Endothelial cell of umbilical vein (primary cell): ENCODE data around the gene MRPL34. TPM values are rescaled to one million over a fixed set of nuclear protein-coding genes. Genes with fewer than 3 reads are reported as not detected.

ENCODE experiments used
- BruUV-seq: library from RNA; stranded (reverse); fragments of 400-500 nt; replicated peaks from 2 replicates; lab custom pipeline; 2021; lab: Mats Ljungman, UMichigan
- CTCF ChIA-PET: fragments of 300-600, 350-600 bp; sonication (Branson Sonifier 250); formaldehyde crosslinking; loops from one replicate; lab custom pipeline; 2021; ENCODE audit warnings: antibody characterized with exemption, inconsistent platforms; lab: Charles Lee
- POLR2A ChIA-PET: fragments of 300-600, 350-600 bp; sonication (Branson Sonifier 250); formaldehyde crosslinking; loops from one replicate; lab custom pipeline; 2021; ENCODE audit warnings: antibody characterized with exemption, inconsistent platforms; lab: Charles Lee
- DNase-seq: peaks from one replicate; pipeline ENCODE4 v3.0.0-alpha.2; 2011; ENCODE audit warnings: low read depth, low spot score
- FAIRE-seq: peaks from 2 replicates; lab custom pipeline; 2011; peaks lifted over from hg19 to GRCh38; lab: Jason Lieb, UNC
- H2AFZ ChIP-seq: 2 replicates; pipeline ENCODE4 v1.6.0; 2012; ENCODE audit warnings: low read depth, low read length, control low read depth, inconsistent platforms
- H3K27ac ChIP-seq: 2 replicates; pipeline ENCODE4 v1.5.1; 2011; ENCODE audit warnings: low read depth, mild to moderate bottlenecking, control low read depth, low read length, moderate library complexity; ENCODE audit not compliant: insufficient read depth
- H3K27me3 ChIP-seq, 2 experiments: 2 replicates each; pipeline versions ENCODE4 v1.6.0 to v1.6.1; 2011; ENCODE audit warnings: low read length in 2 of 2, mixed read lengths in 1 of 2; ENCODE audit not compliant: control insufficient read depth in 2 of 2, insufficient read depth in 2 of 2
- H3K36me3 ChIP-seq, 2 experiments: 2 replicates in 1 of 2; 3 replicates in 1 of 2; pipeline ENCODE4 v1.5.1; 2011; ENCODE audit warnings: low read length in 2 of 2, mild to moderate bottlenecking in 1 of 2, moderate library complexity in 1 of 2; ENCODE audit not compliant: control insufficient read depth in 2 of 2, insufficient read depth in 2 of 2; ENCODE audit errors: extremely low read depth in 1 of 2
- H3K4me1 ChIP-seq: 3 replicates; pipeline ENCODE4 v1.5.1; 2011; ENCODE audit warnings: mild to moderate bottlenecking, low read length; ENCODE audit not compliant: control insufficient read depth, insufficient read depth; ENCODE audit errors: extremely low read depth
- H3K4me2 ChIP-seq: 2 replicates; pipeline ENCODE4 v1.6.1; 2011; ENCODE audit warnings: low read length, control low read depth, mixed read lengths; ENCODE audit not compliant: insufficient read depth
- H3K4me3 ChIP-seq, 3 experiments: fragments of 200-600 bp in 1 of 3; sonication (generic), shearing (Covaris generic) in 1 of 3; replicated peaks in 1 of 3; 2 replicates each; pipeline ENCODE4 v1.5.1; 2011 to 2016; ENCODE audit warnings: control low read depth in 3 of 3, low read length in 3 of 3, mild to moderate bottlenecking in 2 of 3, inconsistent platforms in 1 of 3, low read depth in 1 of 3, moderate library complexity in 1 of 3; ENCODE audit not compliant: insufficient read depth in 1 of 3
- H3K79me2 ChIP-seq: 2 replicates; pipeline ENCODE4 v1.6.0; 2012; ENCODE audit warnings: low read length, inconsistent platforms; ENCODE audit not compliant: control insufficient read depth, insufficient read depth
- H3K9ac ChIP-seq: replicated peaks from 2 replicates; pipeline ENCODE3; 2011; ENCODE audit warnings: low read length, control low read depth; ENCODE audit not compliant: insufficient read depth; ENCODE audit errors: extremely low read depth
- H3K9me1 ChIP-seq: replicated peaks from 3 replicates; pipeline ENCODE4 v1.6.0; 2011; ENCODE audit warnings: mild to moderate bottlenecking, low read length; ENCODE audit not compliant: control insufficient read depth, insufficient read depth; ENCODE audit errors: extremely low read depth
- H3K9me3 ChIP-seq: replicated peaks from 2 replicates; pipeline ENCODE4 v1.5.1; 2012; ENCODE audit warnings: low read length, inconsistent platforms; ENCODE audit not compliant: control insufficient read depth, insufficient read depth
- H4K20me1 ChIP-seq: replicated peaks from 2 replicates; pipeline ENCODE3; 2011; ENCODE audit warnings: mild to moderate bottlenecking, low read length; ENCODE audit not compliant: control insufficient read depth, insufficient read depth; ENCODE audit errors: extremely low read depth
- EZH2 ChIP-seq: IDR thresholded peaks from 2 replicates; pipeline ENCODE4 v1.6.1; 2012; ENCODE audit warnings: borderline replicate concordance, low read depth, mild to moderate bottlenecking, moderate library complexity, low read length, inconsistent platforms; ENCODE audit not compliant: severe bottlenecking
- FOS ChIP-seq: IDR thresholded peaks from 2 replicates; pipeline ENCODE4 v1.6.1; 2011; ENCODE audit warnings: mild to moderate bottlenecking, low read length, moderate library complexity, borderline replicate concordance; ENCODE audit not compliant: insufficient read depth
- GATA2 ChIP-seq: IDR thresholded peaks from 2 replicates; pipeline ENCODE4 v1.7.0; 2011; ENCODE audit warnings: low read depth, mild to moderate bottlenecking, moderate library complexity, mixed read lengths, low read length; ENCODE audit not compliant: insufficient read length, insufficient read depth
- JUN ChIP-seq: IDR thresholded peaks from 2 replicates; pipeline ENCODE4 v1.6.1; 2011; ENCODE audit warnings: borderline replicate concordance, low read depth; ENCODE audit not compliant: insufficient read length, insufficient read depth
- MYC ChIP-seq: IDR thresholded peaks from one replicate; pipeline ENCODE4 v1.6.1; 2011; ENCODE audit warnings: mild to moderate bottlenecking, low read depth, low read length
- POLR2A ChIP-seq: IDR thresholded peaks from 2 replicates; pipeline ENCODE4 v1.6.1; 2012; ENCODE audit warnings: low read depth, mild to moderate bottlenecking, control low read depth, low read length
- POLR2AphosphoS5 ChIP-seq: IDR thresholded peaks from 2 replicates; pipeline ENCODE4 v1.6.1; 2012; ENCODE audit warnings: low read depth, mild to moderate bottlenecking, control low read depth, low read length, moderate library complexity; ENCODE audit not compliant: insufficient read depth
- dilution Hi-C: fragments of 300-500 bp; cut with MboI; formaldehyde crosslinking; loops from one replicate; pipeline ENCODE4 v1.15.0; 2019; ENCODE audit warnings: low sequenced_read_pairs; ENCODE audit not compliant: extremely low pct_ligation_motif_present
- intact Hi-C: fragments of 100-400 bp; cut with micrococcal nuclease; formaldehyde crosslinking; loops from one replicate; pipeline ENCODE4 v1.10.0; 2022
- polyA plus RNA-seq, 4 experiments: library from polyadenylated mRNA; depleted of rRNA in 3 of 4; stranded (reverse) in 3 of 4; unstranded in 1 of 4; fragments of >200 nt; gene quantifications; 2 replicates each; pipeline versions ENCODE4 v1.2.1 to v1.2.3, GENCODE V29; 2011 to 2012; ENCODE audit warnings: missing spikeins in 1 of 4
- total RNA-seq: library from RNA; stranded (reverse); gene quantifications from 2 replicates; pipeline ENCODE4 v1.2.3, GENCODE V29; 2021
- TF ChIP-seq, protein P1 (sequence below), 2 donors: IDR thresholded peaks; 1 replicate in 1 of 2; 2 replicates in 1 of 2; pipeline ENCODE4 v1.5.1; 2011; ENCODE audit warnings: low read length in 2 of 2, mild to moderate bottlenecking in 2 of 2, moderate library complexity in 2 of 2, control low read depth in 1 of 2, inconsistent platforms in 1 of 2, low read depth in 1 of 2; ENCODE audit not compliant: insufficient read depth in 1 of 2; ENCODE audit errors: extremely low read depth in 1 of 2
- TF ChIP-seq, protein P2 (sequence below): IDR thresholded peaks from 2 replicates; pipeline ENCODE4 v1.6.1; 2011; ENCODE audit not compliant: insufficient read depth, insufficient read length

MRPL34 gene
- total and polyA plus RNA-seq, 2 donors (not counting 3 experiments of a cell fraction or from before 2014, with no cell fraction given), result 45.5 to 55.7 TPM

DNA sequence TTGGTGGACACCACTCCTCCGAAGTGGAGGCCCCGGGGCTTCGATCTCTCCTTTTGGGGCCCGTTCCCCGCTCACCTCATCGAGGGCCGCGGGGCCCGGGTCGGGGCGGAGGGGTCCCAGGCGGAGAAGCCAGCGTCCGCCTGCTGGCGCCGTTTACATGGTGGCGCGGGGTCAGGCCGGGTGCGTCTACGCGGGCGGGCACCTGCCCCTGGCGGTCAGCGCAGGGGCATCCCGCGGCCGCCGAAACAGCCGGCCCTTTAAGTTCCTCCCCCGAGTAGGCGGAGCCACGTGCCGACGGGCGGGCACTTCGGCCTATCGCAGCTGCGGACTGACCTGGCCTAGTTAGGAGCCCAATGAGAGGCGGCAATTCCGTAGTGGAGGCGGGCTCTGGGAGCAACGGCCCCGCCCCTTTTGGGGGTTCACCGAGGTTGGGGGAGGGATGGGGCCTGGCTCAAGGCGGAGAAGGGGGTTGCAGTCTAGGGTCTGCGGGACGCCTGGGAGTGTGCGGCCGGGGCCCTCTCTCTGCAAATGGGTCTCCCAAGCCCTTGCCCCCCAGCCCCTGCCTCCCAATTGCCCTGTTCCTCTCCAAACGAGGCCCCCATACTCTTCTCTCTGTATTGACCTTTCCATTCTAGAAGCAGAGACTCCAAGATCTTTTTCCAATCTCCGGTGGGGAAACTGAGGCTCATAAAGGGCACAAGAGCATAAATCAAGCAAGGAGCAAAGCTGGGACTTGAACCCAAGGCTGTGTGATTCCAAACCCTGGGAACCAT is 2.3 kb upstream of the MRPL34 start, which contains the start of gene ABHD8:
Gene ABHD8, minus strand, starts transcription at position 259 of the 773 bp plus-strand sequence. CDS start 1,809 bp downstream, outside the sequence.
- BruUV-seq, result no TSS peak
- Histone ChIP-seq H3K9ac (no peak within 1 kb of the TSS), H2AFZ (peak within 1 kb of the TSS; percentile 67), H3K9me1 (no peaks in the 10 kb centered on the region), H3K9me3 (no peaks in the 10 kb centered on the region), H4K20me1 (no peaks in the 10 kb centered on the region), H3K27me3 (no peaks in the 10 kb centered on the region), H3K79me2 (no peaks in the 10 kb centered on the region), H3K4me3 (peak within 1 kb of the TSS; percentile 31 to 46 (median 36)), H3K27ac (no peak within 1 kb of the TSS), H3K4me1 (peaks cover 9% of the 10 kb centered on the region), H3K4me2 (peak within 1 kb of the TSS; percentile 42), H3K36me3 (no peaks in the 10 kb centered on the region)
- CTCF ChIA-PET, result interaction anchor here (1.3 to 3.3 kb wide), 2 partner anchors 10 to 88 kb away, joined by 6 to 70 read pairs; no protein-coding TSS in a partner anchor
- peak; percentile 96 for DNase-seq
- dilution Hi-C loops, result no loop called here
- POLR2A ChIA-PET, result no interaction called here
- TF ChIP-seq EZH2 (no peak), POLR2A (no peak), JUN (no peak), FOS (no peak), GATA2 (no peak), POLR2AphosphoS5 (peak; percentile 59), MYC (no peak)
- TF ChIP-seq, protein P1, sequence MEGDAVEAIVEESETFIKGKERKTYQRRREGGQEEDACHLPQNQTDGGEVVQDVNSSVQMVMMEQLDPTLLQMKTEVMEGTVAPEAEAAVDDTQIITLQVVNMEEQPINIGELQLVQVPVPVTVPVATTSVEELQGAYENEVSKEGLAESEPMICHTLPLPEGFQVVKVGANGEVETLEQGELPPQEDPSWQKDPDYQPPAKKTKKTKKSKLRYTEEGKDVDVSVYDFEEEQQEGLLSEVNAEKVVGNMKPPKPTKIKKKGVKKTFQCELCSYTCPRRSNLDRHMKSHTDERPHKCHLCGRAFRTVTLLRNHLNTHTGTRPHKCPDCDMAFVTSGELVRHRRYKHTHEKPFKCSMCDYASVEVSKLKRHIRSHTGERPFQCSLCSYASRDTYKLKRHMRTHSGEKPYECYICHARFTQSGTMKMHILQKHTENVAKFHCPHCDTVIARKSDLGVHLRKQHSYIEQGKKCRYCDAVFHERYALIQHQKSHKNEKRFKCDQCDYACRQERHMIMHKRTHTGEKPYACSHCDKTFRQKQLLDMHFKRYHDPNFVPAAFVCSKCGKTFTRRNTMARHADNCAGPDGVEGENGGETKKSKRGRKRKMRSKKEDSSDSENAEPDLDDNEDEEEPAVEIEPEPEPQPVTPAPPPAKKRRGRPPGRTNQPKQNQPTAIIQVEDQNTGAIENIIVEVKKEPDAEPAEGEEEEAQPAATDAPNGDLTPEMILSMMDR (IDR thresholded peaks at IDR 0.05; ENCODE audit: extremely low read depth in 1 of 2, insufficient read depth in 1 of 2, low read depth in 1 of 2, low read length in 2 of 2), result peak; percentile 58 to 72
- TF ChIP-seq, protein P2, sequence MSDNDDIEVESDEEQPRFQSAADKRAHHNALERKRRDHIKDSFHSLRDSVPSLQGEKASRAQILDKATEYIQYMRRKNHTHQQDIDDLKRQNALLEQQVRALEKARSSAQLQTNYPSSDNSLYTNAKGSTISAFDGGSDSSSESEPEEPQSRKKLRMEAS, result peak; percentile 73
- FAIRE-seq, result peak; percentile 98
- intact Hi-C loops, result no loop called here
